SU-DHL-6 (cell line): ENCODE data around the gene GLS.

ENCODE experiments used
- H2AFZ ChIP-seq: fragments of 200-600 bp; sonication (generic); 2 replicates; pipeline ENCODE4 v1.6.1; 2014; ENCODE audit warnings: low read depth, mild to moderate bottlenecking, moderate library complexity, mixed read lengths, antibody characterized with exemption, low read length; ENCODE audit not compliant: severe bottlenecking
- H3F3A ChIP-seq: fragments of 200-600 bp; shearing (Covaris generic); 2 replicates; pipeline ENCODE4 v1.6.0; 2016; ENCODE audit warnings: antibody characterized with exemption, mild to moderate bottlenecking; ENCODE audit not compliant: insufficient read depth
- H3K27ac ChIP-seq: fragments of 200-600 bp; sonication (generic); 2 replicates; pipeline ENCODE4 v1.5.1; 2016; ENCODE audit warnings: low read depth, mild to moderate bottlenecking, low read length, moderate library complexity, mixed read lengths
- H3K27me3 ChIP-seq: fragments of 200-600 bp; sonication (generic), shearing (Covaris generic); 2 replicates; pipeline ENCODE4 v1.6.0; 2014; ENCODE audit warnings: mild to moderate bottlenecking, low read length
- H3K36me3 ChIP-seq: fragments of 200-600 bp; sonication (generic); 2 replicates; pipeline ENCODE4 v1.6.1; 2014; ENCODE audit warnings: mild to moderate bottlenecking, low read length, mixed read lengths
- H3K4me2 ChIP-seq: fragments of 300-600, 200-600 bp; shearing (Covaris generic), sonication (generic); 2 replicates; pipeline ENCODE4 v1.6.0; 2014; ENCODE audit warnings: low read length, low read depth, mild to moderate bottlenecking; ENCODE audit not compliant: poor library complexity, severe bottlenecking
- H3K4me3 ChIP-seq: fragments of 200-600 bp; sonication (generic); 2 replicates; pipeline ENCODE4 v1.5.1; 2014; ENCODE audit warnings: antibody characterized with exemption, low read length, mild to moderate bottlenecking, mixed read lengths; ENCODE audit not compliant: insufficient read depth, poor library complexity, severe bottlenecking
- H3K79me2 ChIP-seq: fragments of 200-600 bp; sonication (generic); 2 replicates; pipeline ENCODE4 v1.6.1; 2014; ENCODE audit warnings: mild to moderate bottlenecking, low read length, moderate library complexity; ENCODE audit not compliant: insufficient read depth
- H3K9ac ChIP-seq: fragments of 200-600 bp; sonication (generic); 2 replicates; pipeline ENCODE4 v1.7.0; 2014; ENCODE audit warnings: mild to moderate bottlenecking, low read length
- H3K9me2 ChIP-seq: fragments of 200-600 bp; sonication (generic); replicated peaks from 2 replicates; pipeline ENCODE4 v1.6.1; 2014; ENCODE audit warnings: low read length; ENCODE audit not compliant: insufficient read depth
- H3K9me3 ChIP-seq: fragments of 200-600 bp; sonication (generic); 2 replicates; pipeline ENCODE4 v1.6.1; 2014; ENCODE audit warnings: low read length, mixed read lengths; ENCODE audit not compliant: insufficient read depth
- H4K20me1 ChIP-seq: fragments of 200-600 bp; sonication (generic); 2 replicates; pipeline ENCODE4 v1.6.1; 2014; ENCODE audit warnings: low read depth, mild to moderate bottlenecking, antibody characterized with exemption, low read length, moderate library complexity, mixed read lengths
- EZH2phosphoT487 ChIP-seq: fragments of 200-600 bp; sonication (generic), shearing (Covaris generic); conservative IDR thresholded peaks from 2 replicates; pipeline ENCODE4 v1.6.1; 2018; ENCODE audit warnings: mild to moderate bottlenecking, antibody characterized with exemption, low read length, moderate library complexity, mixed read lengths
- TF ChIP-seq, protein P1 (sequence below): fragments of 200-600 bp; sonication (generic); IDR thresholded peaks from one replicate; pipeline ENCODE4 v1.5.1; 2017; ENCODE audit warnings: antibody characterized with exemption, mild to moderate bottlenecking, low read length, moderate library complexity; ENCODE audit not compliant: insufficient read depth, poor library complexity, severe bottlenecking

The GLS gene

DNA sequence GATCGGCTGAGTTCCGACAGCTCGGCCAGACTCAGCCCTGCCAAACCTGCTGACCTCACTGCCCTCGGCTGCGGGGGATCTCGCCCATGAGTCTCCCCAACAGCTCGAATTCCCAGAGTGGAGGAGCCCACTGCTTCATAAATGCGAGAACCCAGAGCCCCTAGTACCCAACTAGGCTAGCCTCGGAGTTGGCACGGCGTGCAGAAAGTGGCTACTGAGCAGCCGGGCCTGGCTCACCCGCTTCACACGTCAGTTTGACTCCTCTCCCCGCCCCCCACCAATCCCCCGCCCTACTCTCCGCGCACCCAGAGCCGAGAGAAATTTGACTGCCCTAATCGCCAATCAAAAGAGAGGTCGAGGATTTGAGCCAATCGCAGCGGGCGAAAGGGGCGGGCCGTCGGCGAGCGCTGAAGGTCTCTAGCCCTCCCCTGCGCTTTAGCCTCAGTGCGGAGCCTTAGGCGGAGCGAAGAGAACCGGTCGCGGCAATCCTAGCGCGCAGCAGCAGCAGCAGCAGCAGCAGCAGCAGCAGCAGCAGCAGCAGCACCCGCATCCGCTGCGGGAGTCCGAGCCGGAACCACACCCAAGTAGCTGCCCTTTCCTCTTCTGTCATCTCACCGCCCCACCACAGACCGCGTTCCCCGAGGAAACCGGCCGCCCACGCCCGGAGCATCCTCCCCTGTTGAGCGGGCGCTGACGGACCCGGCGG lies at the start of gene GLS:
GLS (plus strand) TSS at position 444 of the 706 bp plus-strand sequence. CDS start 264 bp downstream, outside the sequence.
- Histone ChIP-seq H3F3A (peaks cover 25% of the 10 kb centered on the region), H2AFZ (peak within 1 kb of the TSS; percentile 79), H3K27ac (peak within 1 kb of the TSS; percentile 92), H3K4me3 (peak within 1 kb of the TSS; percentile 82), H3K9ac (peak within 1 kb of the TSS; percentile 85), H3K36me3 (peaks cover 11% of the 10 kb centered on the region), H3K79me2 (peaks cover 45% of the 10 kb centered on the region), H3K9me2 (no peaks in the 10 kb centered on the region), H4K20me1 (peaks cover 7% of the 10 kb centered on the region; the same call in 1 of the 2 replicates), H3K27me3 (no peaks in the 10 kb centered on the region), H3K4me2 (peak within 1 kb of the TSS; percentile 95), H3K9me3 (no peaks in the 10 kb centered on the region)
- TF ChIP-seq, protein P1, sequence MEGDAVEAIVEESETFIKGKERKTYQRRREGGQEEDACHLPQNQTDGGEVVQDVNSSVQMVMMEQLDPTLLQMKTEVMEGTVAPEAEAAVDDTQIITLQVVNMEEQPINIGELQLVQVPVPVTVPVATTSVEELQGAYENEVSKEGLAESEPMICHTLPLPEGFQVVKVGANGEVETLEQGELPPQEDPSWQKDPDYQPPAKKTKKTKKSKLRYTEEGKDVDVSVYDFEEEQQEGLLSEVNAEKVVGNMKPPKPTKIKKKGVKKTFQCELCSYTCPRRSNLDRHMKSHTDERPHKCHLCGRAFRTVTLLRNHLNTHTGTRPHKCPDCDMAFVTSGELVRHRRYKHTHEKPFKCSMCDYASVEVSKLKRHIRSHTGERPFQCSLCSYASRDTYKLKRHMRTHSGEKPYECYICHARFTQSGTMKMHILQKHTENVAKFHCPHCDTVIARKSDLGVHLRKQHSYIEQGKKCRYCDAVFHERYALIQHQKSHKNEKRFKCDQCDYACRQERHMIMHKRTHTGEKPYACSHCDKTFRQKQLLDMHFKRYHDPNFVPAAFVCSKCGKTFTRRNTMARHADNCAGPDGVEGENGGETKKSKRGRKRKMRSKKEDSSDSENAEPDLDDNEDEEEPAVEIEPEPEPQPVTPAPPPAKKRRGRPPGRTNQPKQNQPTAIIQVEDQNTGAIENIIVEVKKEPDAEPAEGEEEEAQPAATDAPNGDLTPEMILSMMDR: no peak
- TF ChIP-seq EZH2phosphoT487: no peak

DNA sequence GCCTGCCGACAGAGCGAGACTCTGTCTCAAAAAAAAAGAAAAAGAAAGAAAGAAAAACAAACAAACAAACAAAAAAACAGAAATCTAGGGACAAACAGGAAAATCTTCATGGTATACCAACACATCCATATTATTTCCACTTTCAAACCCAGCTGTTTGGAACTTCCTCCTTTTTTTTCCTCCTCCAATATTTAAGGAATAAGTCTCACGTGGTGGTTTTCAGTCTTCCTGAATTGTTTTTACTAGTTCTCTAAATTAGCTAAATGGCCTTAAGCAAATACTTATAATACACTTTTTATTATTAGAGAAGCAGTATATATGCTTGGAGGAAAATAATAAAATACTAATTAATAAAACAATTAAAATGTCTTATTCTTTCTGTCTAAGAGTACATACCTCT lies 48.7 kb upstream of the GLS start:
- Histone ChIP-seq H3K27me3 (no peaks in the 10 kb centered on the region), H4K20me1 (no peaks in the 10 kb centered on the region), H3K4me2 (no peak overlapping the region), H3K4me3 (no peak overlapping the region), H3K9ac (no peak overlapping the region), H3K79me2 (no peaks in the 10 kb centered on the region), H2AFZ (no peak overlapping the region), H3K36me3 (no peaks in the 10 kb centered on the region), H3K9me3 (no peaks in the 10 kb centered on the region), H3K9me2 (no peaks in the 10 kb centered on the region), H3K27ac (no peak overlapping the region), H3F3A (no peaks in the 10 kb centered on the region)
- TF ChIP-seq, protein P1: no peak
- TF ChIP-seq EZH2phosphoT487: no peak

DNA sequence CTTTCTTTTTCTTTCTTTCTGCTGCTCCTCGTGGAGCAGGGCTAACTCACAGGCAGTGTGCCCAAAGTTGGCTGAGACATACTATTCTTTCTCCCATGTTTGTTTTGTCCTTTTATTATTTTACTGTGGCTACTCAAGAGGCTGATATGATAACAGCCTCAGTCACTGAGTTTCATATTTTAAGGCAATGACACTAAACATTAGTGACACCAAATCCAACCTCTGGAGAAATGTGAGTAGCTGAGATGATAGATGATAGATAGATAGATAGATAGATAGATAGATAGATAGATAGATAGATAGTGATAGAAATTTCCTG lies 45.8 kb upstream of the GLS start:
- H3F3A ChIP-seq: no peaks in the 10 kb centered on the region
- TF ChIP-seq, protein P1: no peak
- no peak for TF ChIP-seq EZH2phosphoT487
- H3K27me3 ChIP-seq: no peaks in the 10 kb centered on the region
- no peak overlapping the region for H2AFZ ChIP-seq
- no peaks in the 10 kb centered on the region for H3K36me3 ChIP-seq
- H3K4me3 ChIP-seq: no peak overlapping the region
- H4K20me1 ChIP-seq: no peaks in the 10 kb centered on the region
- no peak overlapping the region for H3K27ac ChIP-seq
- no peaks in the 10 kb centered on the region for H3K9me2 ChIP-seq
- no peak overlapping the region for H3K4me2 ChIP-seq
- H3K9ac ChIP-seq: no peak overlapping the region
- no peaks in the 10 kb centered on the region for H3K9me3 ChIP-seq
- H3K79me2 ChIP-seq: no peaks in the 10 kb centered on the region
